GM12878 (cell line): ENCODE results near the gene TJAP1. TPM values are rescaled to one million over a fixed set of nuclear protein-coding genes. Genes with fewer than 3 reads are reported as not detected.

Experiments
- CTCF ChIP-seq, 3 experiments: IDR thresholded peaks in 2 of 3; conservative IDR thresholded peaks in 1 of 3; 2 replicates each; pipeline ENCODE4 v1.5.1; 2011; ENCODE audit warnings: low read depth in 3 of 3, low read length in 3 of 3, mild to moderate bottlenecking in 3 of 3, control low read depth in 2 of 3, moderate library complexity in 2 of 3, inconsistent platforms in 1 of 3, mixed read lengths in 1 of 3; ENCODE audit not compliant: control insufficient read depth in 2 of 3, insufficient read depth in 1 of 3; ENCODE audit errors: extremely low read depth in 1 of 3
- EGR1 ChIP-seq, 2 experiments: IDR thresholded peaks; 1 replicate in 1 of 2; 2 replicates in 1 of 2; pipeline ENCODE4 v1.6.1; 2011 to 2012; ENCODE audit warnings: low read depth in 2 of 2, low read length in 2 of 2, borderline replicate concordance in 1 of 2, mild to moderate bottlenecking in 1 of 2, moderate library complexity in 1 of 2
- ELK1 ChIP-seq: IDR thresholded peaks from 2 replicates; pipeline ENCODE4 v1.6.1; 2012; ENCODE audit warnings: low read depth, low read length, improper control_type of control experiment
- HDAC6 ChIP-seq: fragments of 200-600 bp; sonication (generic); IDR thresholded peaks from one replicate; pipeline ENCODE4 v1.8.0; 2017; ENCODE audit warnings: antibody characterized with exemption; ENCODE audit not compliant: unreplicated experiment
- IKZF1 ChIP-seq: fragments of 450-650 bp; conservative IDR thresholded peaks from 2 replicates; pipeline ENCODE4 v1.6.1; 2017; ENCODE audit warnings: antibody characterized with exemption, mild to moderate bottlenecking
- IKZF2 ChIP-seq, 2 experiments: fragments of 450-650 bp; IDR thresholded peaks; 2 replicates each; pipeline ENCODE4 v1.6.1; 2017; ENCODE audit warnings: mild to moderate bottlenecking in 2 of 2, moderate library complexity in 2 of 2
- JUNB ChIP-seq: IDR thresholded peaks from 2 replicates; pipeline ENCODE4 v1.6.1; 2016; ENCODE audit warnings: antibody characterized with exemption, mild to moderate bottlenecking
- MLLT1 ChIP-seq: fragments of 450-650 bp; IDR thresholded peaks from 2 replicates; pipeline ENCODE4 v1.6.1; 2016; ENCODE audit warnings: mild to moderate bottlenecking
- MTA3 ChIP-seq: IDR thresholded peaks from 2 replicates; pipeline ENCODE4 v1.6.1; 2012; ENCODE audit warnings: low read length, inconsistent platforms, borderline replicate concordance
- NFYB ChIP-seq: IDR thresholded peaks from 2 replicates; pipeline ENCODE4 v1.6.1; 2011; ENCODE audit warnings: low read depth, mild to moderate bottlenecking, low read length, improper control_type of control experiment, moderate library complexity; ENCODE audit not compliant: insufficient read depth
- NKRF ChIP-seq: fragments of 450-650 bp; conservative IDR thresholded peaks from 2 replicates; pipeline ENCODE4 v1.6.1; 2017; ENCODE audit warnings: mild to moderate bottlenecking, moderate library complexity
- NR2C2 ChIP-seq: IDR thresholded peaks from 2 replicates; pipeline ENCODE4 v1.6.1; 2011; ENCODE audit warnings: borderline replicate concordance, low read depth; ENCODE audit not compliant: control insufficient read depth, insufficient read length
- NRF1 ChIP-seq: conservative IDR thresholded peaks from 2 replicates; pipeline ENCODE4 v1.6.1; 2011; ENCODE audit warnings: mild to moderate bottlenecking, low read depth, low read length, improper control_type of control experiment
- RELB ChIP-seq: fragments of 450-650 bp; IDR thresholded peaks from 2 replicates; pipeline ENCODE4 v1.6.1; 2017; ENCODE audit warnings: low read depth, mild to moderate bottlenecking, moderate library complexity
- SIN3A ChIP-seq: IDR thresholded peaks from 2 replicates; pipeline ENCODE4 v1.6.1; 2012; ENCODE audit warnings: low read depth, low read length, improper control_type of control experiment
- SIX5 ChIP-seq: IDR thresholded peaks from 2 replicates; pipeline ENCODE4 v1.6.1; 2011; ENCODE audit warnings: mild to moderate bottlenecking, low read depth, low read length, moderate library complexity; ENCODE audit not compliant: severe bottlenecking
- SPI1 ChIP-seq: IDR thresholded peaks from 2 replicates; pipeline ENCODE4 v1.6.1; 2011; ENCODE audit warnings: low read depth, mild to moderate bottlenecking, low read length, moderate library complexity, borderline replicate concordance; ENCODE audit not compliant: insufficient read depth
- STAT3 ChIP-seq: IDR thresholded peaks from 2 replicates; pipeline ENCODE4 v1.6.1; 2011; ENCODE audit warnings: low read depth, low read length, improper control_type of control experiment
- USF2 ChIP-seq: IDR thresholded peaks from 2 replicates; pipeline ENCODE4 v1.6.1; 2011; ENCODE audit warnings: low read depth, low read length, improper control_type of control experiment, borderline replicate concordance
- polyA plus RNA-seq, 11 experiments: library from polyadenylated mRNA; depleted of rRNA in 4 of 11; unstranded in 6 of 11; stranded (reverse) in 5 of 11; fragments of >200 nt; fragmentation: Nextera tagmentation in 4 of 11; fragmentation: Illumina TruSeq in 1 of 11; extraction: Ambion mirVana in 4 of 11; extraction: Trizol in 1 of 11; gene quantifications; 1 replicate in 1 of 11; 2 replicates in 10 of 11; pipeline versions ENCODE4 v1.2.1 to v1.2.3, GENCODE V29; 2011 to 2016; ENCODE audit warnings: inconsistent platforms in 2 of 11, missing spikeins in 2 of 11, low read depth in 1 of 11
- total RNA-seq, 4 experiments: library from RNA; depleted of rRNA in 3 of 4; stranded (reverse); fragments of >200 nt in 3 of 4; fragmentation: Illumina TruSeq in 1 of 4; extraction: Trizol in 1 of 4; gene quantifications; 2 replicates each; pipeline versions ENCODE4 v1.2.1 to v1.2.3, GENCODE V29; 2013 to 2021

The TJAP1 gene
- total and polyA plus RNA-seq, 10 of the 15 experiments (the other 5 are each of a cell fraction or from before 2014, with no cell fraction given) = 0.11 to 22.6 (median 12.8) TPM

- no peak for TF ChIP-seq SIN3A
- TF ChIP-seq JUNB = no peak
- TF ChIP-seq IKZF1 = peak; percentile 41
- no peak for TF ChIP-seq NKRF
- TF ChIP-seq CTCF (IDR thresholded peaks at IDR 0.05 in 2 of 3, conservative IDR thresholded peaks at IDR 0.05 in 1 of 3; ENCODE audit: control insufficient read depth in 2 of 3, extremely low read depth in 1 of 3, insufficient read depth in 1 of 3, low read depth in 3 of 3, low read length in 3 of 3) = no peak
- no peak for TF ChIP-seq MTA3
- no peak for TF ChIP-seq USF2
- no peak for TF ChIP-seq SIX5
- no peak for TF ChIP-seq NFYB
- TF ChIP-seq MLLT1 = peak; percentile 31; the same call in 1 of the 2 replicates
- no peak for TF ChIP-seq RELB
- TF ChIP-seq NRF1 = no peak
- no peak for TF ChIP-seq ELK1
- TF ChIP-seq SPI1 = no peak
- TF ChIP-seq HDAC6 = no peak
- no peak for TF ChIP-seq NR2C2
- no peak for TF ChIP-seq STAT3
- no peak for TF ChIP-seq IKZF2 (IDR thresholded peaks at IDR 0.05)
- TF ChIP-seq EGR1 (IDR thresholded peaks at IDR 0.05; ENCODE audit: borderline replicate concordance in 1 of 2, low read depth in 2 of 2, low read length in 2 of 2) = no peak
Measured at GRCh38 chr6:43454696-43455530, 22.5 kb upstream of the TJAP1 start (continued).
